ENCODE measurements around the gene BAZ2B.

The BAZ2B gene

DNA sequence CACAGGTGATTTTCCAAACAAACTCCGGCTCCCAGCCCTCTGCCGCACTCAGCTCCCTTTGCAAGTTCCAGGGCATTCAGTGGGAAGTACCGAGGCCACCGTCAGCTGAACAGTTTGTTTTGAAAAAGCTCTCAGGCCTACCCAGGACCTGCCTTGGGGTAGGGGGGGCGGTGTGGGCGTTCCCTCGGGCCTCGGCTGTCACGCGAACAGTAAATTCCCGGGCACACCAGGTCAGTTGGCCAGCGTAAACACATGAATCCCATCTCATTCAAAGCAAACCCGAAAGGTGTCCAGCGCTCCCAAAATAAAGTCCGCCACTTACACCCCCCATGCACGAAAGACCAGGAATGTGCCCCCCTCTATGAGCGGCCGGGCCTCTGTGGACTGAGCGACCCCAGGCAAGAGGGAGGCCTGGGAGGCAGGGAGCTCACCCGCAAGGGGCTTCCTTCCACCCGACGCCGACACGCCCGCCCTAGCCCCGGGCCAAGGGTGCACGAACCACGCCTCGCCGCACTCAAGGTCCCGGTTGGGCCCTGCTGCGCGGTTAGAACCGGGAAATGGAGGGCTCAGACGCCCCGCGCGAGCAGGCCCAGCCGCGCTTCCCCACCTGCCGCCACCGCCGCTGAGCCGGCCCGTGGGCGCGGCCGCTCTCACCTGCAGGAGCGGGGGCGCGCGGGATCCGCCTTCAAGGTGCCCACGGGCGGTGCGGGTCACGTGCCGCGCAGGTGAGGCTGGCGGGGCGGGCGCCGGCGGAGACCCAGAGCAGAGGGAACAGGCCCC is 330.2 kb downstream of the BAZ2B start, which contains the start of gene WDSUB1:
Gene WDSUB1, minus strand, starts transcription at position 775 of the 780 bp plus-strand sequence. CDS start 3,634 bp downstream, outside the sequence.
- Histone ChIP-seq H2AFZ (ENCODE audit: low read depth, low read length, severe bottlenecking) (peak within 1 kb of the TSS; percentile 94), H4K20me1 (ENCODE audit: low read depth, low read length) (no peaks in the 10 kb centered on the region), H3K9ac (ENCODE audit: low read length) (peak within 1 kb of the TSS; percentile 69), H3F3A (ENCODE audit: insufficient read depth) (peaks cover 12% of the 10 kb centered on the region; the same call in 1 of the 2 replicates), H3K79me2 (ENCODE audit: insufficient read depth, low read length) (0 out of 2 replicates have a peak, but pooled peaks cover 6% of the 10 kb centered on the region), H3K27ac (ENCODE audit: low read depth, low read length) (no peak within 1 kb of the TSS), H3K9me2 (replicated peaks; ENCODE audit: insufficient read depth, low read length) (no peaks in the 10 kb centered on the region), H3K4me3 (ENCODE audit: insufficient read depth, low read length, poor library complexity, severe bottlenecking) (peak within 1 kb of the TSS; percentile 76), H3K36me3 (ENCODE audit: low read length) (no peaks in the 10 kb centered on the region), H3K9me3 (ENCODE audit: insufficient read depth, low read length) (no peaks in the 10 kb centered on the region), H3K27me3 (ENCODE audit: low read length) (no peaks in the 10 kb centered on the region), H3K4me2 (ENCODE audit: low read depth, low read length, poor library complexity, severe bottlenecking) (peak within 1 kb of the TSS; percentile 85)
- no peak for TF ChIP-seq EZH2phosphoT487 (conservative IDR thresholded peaks at IDR 0.05; ENCODE audit: low read length)
- TF ChIP-seq, protein P1, sequence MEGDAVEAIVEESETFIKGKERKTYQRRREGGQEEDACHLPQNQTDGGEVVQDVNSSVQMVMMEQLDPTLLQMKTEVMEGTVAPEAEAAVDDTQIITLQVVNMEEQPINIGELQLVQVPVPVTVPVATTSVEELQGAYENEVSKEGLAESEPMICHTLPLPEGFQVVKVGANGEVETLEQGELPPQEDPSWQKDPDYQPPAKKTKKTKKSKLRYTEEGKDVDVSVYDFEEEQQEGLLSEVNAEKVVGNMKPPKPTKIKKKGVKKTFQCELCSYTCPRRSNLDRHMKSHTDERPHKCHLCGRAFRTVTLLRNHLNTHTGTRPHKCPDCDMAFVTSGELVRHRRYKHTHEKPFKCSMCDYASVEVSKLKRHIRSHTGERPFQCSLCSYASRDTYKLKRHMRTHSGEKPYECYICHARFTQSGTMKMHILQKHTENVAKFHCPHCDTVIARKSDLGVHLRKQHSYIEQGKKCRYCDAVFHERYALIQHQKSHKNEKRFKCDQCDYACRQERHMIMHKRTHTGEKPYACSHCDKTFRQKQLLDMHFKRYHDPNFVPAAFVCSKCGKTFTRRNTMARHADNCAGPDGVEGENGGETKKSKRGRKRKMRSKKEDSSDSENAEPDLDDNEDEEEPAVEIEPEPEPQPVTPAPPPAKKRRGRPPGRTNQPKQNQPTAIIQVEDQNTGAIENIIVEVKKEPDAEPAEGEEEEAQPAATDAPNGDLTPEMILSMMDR (IDR thresholded peaks at IDR 0.05; ENCODE audit: insufficient read depth, low read length, poor library complexity, severe bottlenecking): no peak

DNA sequence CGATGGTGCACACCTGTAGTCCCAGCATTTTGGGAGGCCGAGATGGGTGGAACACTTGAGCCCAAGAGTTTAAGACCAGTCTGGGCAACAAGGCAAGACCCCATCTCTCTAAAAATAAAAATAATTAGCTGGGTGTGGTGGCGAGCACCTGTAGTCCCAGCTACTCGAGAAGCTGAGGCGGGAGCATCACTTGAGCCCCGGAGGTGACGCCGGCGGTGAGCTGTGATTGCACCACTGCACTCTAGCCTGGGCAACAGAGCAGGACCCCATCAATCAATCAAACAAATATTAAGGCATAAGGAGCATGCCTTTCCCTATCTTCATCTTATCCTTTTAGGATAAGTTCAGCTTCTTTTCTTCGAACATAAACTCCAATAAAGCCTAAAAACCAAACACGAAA is 330.9 kb downstream of the BAZ2B start:
- H3K9me3 ChIP-seq (ENCODE audit: insufficient read depth, low read length): no peaks in the 10 kb centered on the region
- H3F3A ChIP-seq (ENCODE audit: insufficient read depth): peaks cover 12% of the 10 kb centered on the region; the same call in 1 of the 2 replicates
- H3K9me2 ChIP-seq (replicated peaks; ENCODE audit: insufficient read depth, low read length): no peaks in the 10 kb centered on the region
- H4K20me1 ChIP-seq (ENCODE audit: low read depth, low read length): no peaks in the 10 kb centered on the region
- no peak overlapping the region for H2AFZ ChIP-seq (ENCODE audit: low read depth, low read length, severe bottlenecking)
- H3K27ac ChIP-seq (ENCODE audit: low read depth, low read length): no peak overlapping the region
- H3K4me2 ChIP-seq (ENCODE audit: low read depth, low read length, poor library complexity, severe bottlenecking): peak overlapping the region; percentile 85
- TF ChIP-seq, protein P1 (IDR thresholded peaks at IDR 0.05; ENCODE audit: insufficient read depth, low read length, poor library complexity, severe bottlenecking): no peak
- TF ChIP-seq EZH2phosphoT487 (conservative IDR thresholded peaks at IDR 0.05; ENCODE audit: low read length): no peak
- peak overlapping the region; percentile 76 for H3K4me3 ChIP-seq (ENCODE audit: insufficient read depth, low read length, poor library complexity, severe bottlenecking)
- H3K27me3 ChIP-seq (ENCODE audit: low read length): no peaks in the 10 kb centered on the region
- H3K36me3 ChIP-seq (ENCODE audit: low read length): peaks cover 3% of the 10 kb centered on the region; the same call in 1 of the 2 replicates
- 0 out of 2 replicates have a peak, but pooled peaks cover 6% of the 10 kb centered on the region for H3K79me2 ChIP-seq (ENCODE audit: insufficient read depth, low read length)
- H3K9ac ChIP-seq (ENCODE audit: low read length): no peak overlapping the region

DNA sequence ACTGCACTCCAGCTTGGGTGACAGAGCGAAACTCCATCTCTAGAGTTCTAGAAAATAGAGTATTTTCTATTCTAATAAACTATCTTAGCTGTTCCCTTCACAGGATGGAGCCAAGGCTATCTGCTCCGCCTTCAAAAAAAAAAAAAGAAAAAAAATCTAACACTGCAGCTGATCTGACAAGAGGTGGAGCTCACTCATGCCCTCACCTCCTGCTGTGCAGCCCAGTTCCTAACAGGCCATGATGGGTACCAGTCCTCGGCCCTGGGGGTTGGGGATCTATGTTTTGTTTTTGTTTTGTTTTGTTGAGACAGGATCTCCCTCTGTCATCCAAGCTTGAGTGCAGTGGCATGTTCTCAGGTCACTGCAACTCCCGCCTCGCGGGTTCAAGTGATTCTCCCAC is 332.8 kb downstream of the BAZ2B start:
- H2AFZ ChIP-seq (ENCODE audit: low read depth, low read length, severe bottlenecking): no peak overlapping the region
- H3K27me3 ChIP-seq (ENCODE audit: low read length): no peaks in the 10 kb centered on the region
- peaks cover 3% of the 10 kb centered on the region; the same call in 1 of the 2 replicates for H3K36me3 ChIP-seq (ENCODE audit: low read length)
- no peak overlapping the region for H3K4me3 ChIP-seq (ENCODE audit: insufficient read depth, low read length, poor library complexity, severe bottlenecking)
- TF ChIP-seq, protein P1 (IDR thresholded peaks at IDR 0.05; ENCODE audit: insufficient read depth, low read length, poor library complexity, severe bottlenecking): no peak
- no peak for TF ChIP-seq EZH2phosphoT487 (conservative IDR thresholded peaks at IDR 0.05; ENCODE audit: low read length)
- 0 out of 2 replicates have a peak, but pooled peaks cover 6% of the 10 kb centered on the region for H3K79me2 ChIP-seq (ENCODE audit: insufficient read depth, low read length)
- no peak overlapping the region for H3K9ac ChIP-seq (ENCODE audit: low read length)
- peaks cover 12% of the 10 kb centered on the region; the same call in 1 of the 2 replicates for H3F3A ChIP-seq (ENCODE audit: insufficient read depth)
- H3K9me3 ChIP-seq (ENCODE audit: insufficient read depth, low read length): no peaks in the 10 kb centered on the region
- H3K27ac ChIP-seq (ENCODE audit: low read depth, low read length): no peak overlapping the region
- no peaks in the 10 kb centered on the region for H4K20me1 ChIP-seq (ENCODE audit: low read depth, low read length)
- H3K9me2 ChIP-seq (replicated peaks; ENCODE audit: insufficient read depth, low read length): no peaks in the 10 kb centered on the region
- H3K4me2 ChIP-seq (ENCODE audit: low read depth, low read length, poor library complexity, severe bottlenecking): no peak overlapping the region

Data from SU-DHL-6 (cell line).